Panc1 (cell line): ENCODE data around the gene ENAH.

ENCODE experiments used
- POLR2AphosphoS5 ChIP-seq: IDR thresholded peaks from 2 replicates; pipeline ENCODE4 v1.6.1; 2012; ENCODE audit warnings: mild to moderate bottlenecking, low read depth, low read length, moderate library complexity
- TF ChIP-seq, protein P1 (sequence below): fragments of 450-650 bp; IDR thresholded peaks from 2 replicates; pipeline ENCODE4 v1.5.1; 2017; ENCODE audit warnings: mild to moderate bottlenecking

DNA sequence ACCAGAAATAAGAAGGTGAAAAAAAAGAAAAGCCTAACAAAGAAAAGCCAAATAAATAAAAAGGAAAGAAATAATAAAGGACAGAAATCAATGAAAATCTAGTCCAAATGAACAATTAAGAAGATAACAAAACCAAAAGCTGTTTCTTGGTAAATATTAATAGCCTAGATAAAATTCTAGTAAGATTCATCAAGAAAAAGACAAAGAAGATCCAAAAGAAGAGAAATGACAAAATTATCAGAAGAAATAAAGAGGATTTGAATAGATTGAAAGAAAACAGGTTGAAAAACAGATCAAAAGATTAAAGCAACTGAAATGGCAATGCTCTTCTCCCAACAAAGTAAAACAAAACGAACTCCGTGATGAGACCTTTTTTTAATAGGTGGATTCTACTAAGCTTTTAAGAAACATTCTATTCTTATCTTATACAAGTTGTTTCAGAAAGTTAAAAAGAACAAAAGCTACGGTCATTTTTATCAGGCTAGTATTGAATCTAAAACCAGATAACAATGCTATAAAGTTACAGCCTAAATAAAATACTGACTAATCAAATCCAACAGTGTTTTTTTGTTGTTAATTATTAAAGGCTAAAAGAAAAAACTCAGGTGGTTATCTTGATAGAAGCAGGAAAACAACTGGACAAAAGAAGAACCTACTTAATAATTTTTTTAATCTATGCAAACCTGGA, 50.9 kb downstream of the ENAH start:
- TF ChIP-seq POLR2AphosphoS5: no peak
- TF ChIP-seq, protein P1, sequence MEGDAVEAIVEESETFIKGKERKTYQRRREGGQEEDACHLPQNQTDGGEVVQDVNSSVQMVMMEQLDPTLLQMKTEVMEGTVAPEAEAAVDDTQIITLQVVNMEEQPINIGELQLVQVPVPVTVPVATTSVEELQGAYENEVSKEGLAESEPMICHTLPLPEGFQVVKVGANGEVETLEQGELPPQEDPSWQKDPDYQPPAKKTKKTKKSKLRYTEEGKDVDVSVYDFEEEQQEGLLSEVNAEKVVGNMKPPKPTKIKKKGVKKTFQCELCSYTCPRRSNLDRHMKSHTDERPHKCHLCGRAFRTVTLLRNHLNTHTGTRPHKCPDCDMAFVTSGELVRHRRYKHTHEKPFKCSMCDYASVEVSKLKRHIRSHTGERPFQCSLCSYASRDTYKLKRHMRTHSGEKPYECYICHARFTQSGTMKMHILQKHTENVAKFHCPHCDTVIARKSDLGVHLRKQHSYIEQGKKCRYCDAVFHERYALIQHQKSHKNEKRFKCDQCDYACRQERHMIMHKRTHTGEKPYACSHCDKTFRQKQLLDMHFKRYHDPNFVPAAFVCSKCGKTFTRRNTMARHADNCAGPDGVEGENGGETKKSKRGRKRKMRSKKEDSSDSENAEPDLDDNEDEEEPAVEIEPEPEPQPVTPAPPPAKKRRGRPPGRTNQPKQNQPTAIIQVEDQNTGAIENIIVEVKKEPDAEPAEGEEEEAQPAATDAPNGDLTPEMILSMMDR: no peak
